SK-N-SH treated with all-trans-retinoic acid at 6 μM for 48 hours (cell line): ENCODE data around the gene KRTAP16-1.
"Not testable (repeated sequence)": the region's sequence is repeated elsewhere in the genome, so short reads cannot be mapped to it uniquely, and the experiment has no call there.

Experiments
- ARNTL ChIP-seq: fragments of 450-650 bp; formaldehyde crosslinking; IDR thresholded peaks from 2 replicates; pipeline ENCODE4 v1.5.0; 2020; ENCODE audit warnings: low read depth, mild to moderate bottlenecking, moderate library complexity, borderline replicate concordance
- BACH2 ChIP-seq: fragments of 250-450 bp; sonication (Bioruptor Pico); IDR thresholded peaks from 2 replicates; pipeline ENCODE4 v1.9.0; 2021; ENCODE audit warnings: mild to moderate bottlenecking, borderline replicate concordance
- CREB5 ChIP-seq: fragments of 250-450 bp; sonication (Bioruptor Pico); IDR thresholded peaks from 2 replicates; pipeline ENCODE4 v1.5.1; 2020; ENCODE audit warnings: low read depth, mild to moderate bottlenecking, moderate library complexity
- OSR1 ChIP-seq: fragments of 250-450 bp; sonication (Bioruptor Pico); IDR thresholded peaks from 2 replicates; pipeline ENCODE4 v1.8.0; 2022; ENCODE audit warnings: moderate library complexity, mild to moderate bottlenecking, inconsistent platforms
- PATZ1 ChIP-seq: fragments of 250-450 bp; sonication (Bioruptor Pico); IDR thresholded peaks from 2 replicates; pipeline ENCODE4 v1.8.0; 2020; ENCODE audit warnings: mild to moderate bottlenecking, moderate library complexity, borderline replicate concordance
- POU6F1 ChIP-seq: fragments of 250-450 bp; sonication (Bioruptor Pico); IDR thresholded peaks from 2 replicates; pipeline ENCODE4 v1.8.0; 2021; ENCODE audit warnings: low read depth, mild to moderate bottlenecking, moderate library complexity, borderline replicate concordance
- RARB ChIP-seq: fragments of 250-450 bp; sonication (Bioruptor Pico); IDR thresholded peaks from 2 replicates; pipeline ENCODE4 v1.8.0; 2021; ENCODE audit warnings: mild to moderate bottlenecking, moderate library complexity
- SNAI2 ChIP-seq: fragments of 250-450 bp; sonication (Bioruptor Pico); IDR thresholded peaks from 2 replicates; pipeline ENCODE4 v1.5.0; 2020; ENCODE audit warnings: mild to moderate bottlenecking, moderate library complexity
- ZFP3 ChIP-seq: fragments of 250-450 bp; sonication (Bioruptor Pico); IDR thresholded peaks from 2 replicates; pipeline ENCODE4 v1.5.0; 2020; ENCODE audit warnings: mild to moderate bottlenecking, moderate library complexity
- ZNF70 ChIP-seq: fragments of 450-650 bp; formaldehyde crosslinking; IDR thresholded peaks from 2 replicates; pipeline ENCODE4 v1.5.0; 2020; ENCODE audit warnings: mild to moderate bottlenecking, moderate library complexity

- TF ChIP-seq ZNF70 (CRISPR knock-in tag); PATZ1; CREB5 (CRISPR knock-in tag); BACH2; POU6F1 (CRISPR knock-in tag); RARB (CRISPR knock-in tag); ZFP3; OSR1 (CRISPR knock-in tag); SNAI2 (CRISPR knock-in tag); ARNTL (CRISPR knock-in tag): not testable (repeated sequence)
These were observed 37.8 kb downstream of the KRTAP16-1 start for GRCh38 chr17:41271323-41271722.
